Neural crest cell (in vitro differentiated cells): ENCODE measurements around the gene DHX29. TPM values are rescaled to one million over a fixed set of nuclear protein-coding genes. Genes with fewer than 3 reads are reported as not detected.
"Not testable (repeated sequence)": the region's sequence is repeated elsewhere in the genome, so short reads cannot be mapped to it uniquely, and the experiment has no call there.

ENCODE experiments used
- DNase-seq: peaks from one replicate; pipeline ENCODE4 v3.0.0; 2021; ENCODE audit warnings: low read depth, mixed read lengths, low spot score
- H3K27ac Mint-ChIP-seq: one replicate; pipeline ENCODE4 v1.8.0; 2021; ENCODE audit warnings: mild to moderate bottlenecking, mixed read lengths; ENCODE audit not compliant: unreplicated experiment
- H3K27me3 Mint-ChIP-seq: 2 replicates; pipeline ENCODE4 v1.8.0; 2021; ENCODE audit warnings: low read depth, mild to moderate bottlenecking, mixed read lengths
- H3K36me3 Mint-ChIP-seq: 2 replicates; pipeline ENCODE4 v1.8.0; 2021; ENCODE audit warnings: low read depth, mild to moderate bottlenecking, mixed read lengths
- H3K4me1 Mint-ChIP-seq: 2 replicates; pipeline ENCODE4 v1.8.0; 2021; ENCODE audit warnings: mixed read lengths
- H3K4me3 Mint-ChIP-seq: one replicate; pipeline ENCODE4 v1.8.0; 2021; ENCODE audit warnings: mild to moderate bottlenecking, mixed read lengths
- H3K9me3 Mint-ChIP-seq: 2 replicates; pipeline ENCODE4 v1.8.0; 2021; ENCODE audit warnings: mixed read lengths
- CTCF ChIP-seq: fragments of 200-600 bp; sonication (generic); conservative IDR thresholded peaks from 2 replicates; pipeline ENCODE4 v1.5.0; 2021; ENCODE audit warnings: antibody characterized with exemption, mild to moderate bottlenecking
- total RNA-seq: library from RNA; stranded (reverse); gene quantifications from 2 replicates; pipeline ENCODE4 v1.2.1, GENCODE V29; 2021

Gene DHX29
- total RNA-seq, 1 donor from 2014 or later = 29.6 TPM

GRCh38 chr5:55325621-55326020, 18.1 kb upstream of the DHX29 start:
- no peaks in the 10 kb centered on the region for H3K9me3 Mint-ChIP-seq
- no peak overlapping the region for H3K27ac Mint-ChIP-seq
- TF ChIP-seq CTCF = no peak
- H3K4me1 Mint-ChIP-seq = peaks cover 10% of the 10 kb centered on the region
- H3K4me3 Mint-ChIP-seq = no peak overlapping the region
- no peaks in the 10 kb centered on the region for H3K27me3 Mint-ChIP-seq
- peaks cover 5% of the 10 kb centered on the region for H3K36me3 Mint-ChIP-seq
- no peak for DNase-seq

GRCh38 chr5:55324815-55325418, 17.4 kb upstream of the DHX29 start:
- no peak overlapping the region for H3K27ac Mint-ChIP-seq
- no peaks in the 10 kb centered on the region for H3K27me3 Mint-ChIP-seq
- H3K9me3 Mint-ChIP-seq = no peaks in the 10 kb centered on the region
- peaks cover 10% of the 10 kb centered on the region for H3K4me1 Mint-ChIP-seq
- TF ChIP-seq CTCF = peak; percentile 71
- H3K36me3 Mint-ChIP-seq = peaks cover 2% of the 10 kb centered on the region
- H3K4me3 Mint-ChIP-seq = no peak overlapping the region
- DNase-seq = no peak

DNA sequence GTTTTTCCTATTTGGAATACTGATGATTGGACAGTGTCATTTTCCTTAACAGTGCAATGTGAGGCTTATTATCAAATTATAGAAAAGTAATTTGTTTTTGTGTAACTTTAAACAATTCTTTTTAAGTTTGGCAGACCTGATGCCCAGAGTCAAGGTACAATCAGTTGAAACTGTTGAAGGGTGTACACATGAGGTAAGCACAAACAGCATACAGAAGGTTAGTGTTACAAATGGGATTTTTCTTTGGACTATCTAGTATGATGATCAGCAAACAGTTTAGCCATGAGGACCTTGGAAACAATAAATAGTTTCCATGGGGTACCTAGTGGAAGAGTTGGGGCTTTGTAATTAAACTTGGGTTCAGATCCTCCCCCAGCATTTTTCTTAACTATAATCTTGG, 16.5 kb upstream of the DHX29 start:
- Mint-ChIP-seq H3K36me3 (peaks cover 2% of the 10 kb centered on the region), H3K27me3 (no peaks in the 10 kb centered on the region), H3K9me3 (no peaks in the 10 kb centered on the region), H3K4me3 (no peak overlapping the region), H3K4me1 (peaks cover 10% of the 10 kb centered on the region), H3K27ac (no peak overlapping the region)
- no peak for TF ChIP-seq CTCF
- DNase-seq = no peak

GRCh38 chr5:55320571-55320970, 13.1 kb upstream of the DHX29 start:
- Mint-ChIP-seq H3K9me3 (peaks cover 13% of the 10 kb centered on the region), H3K36me3 (peaks cover 28% of the 10 kb centered on the region), H3K27ac (no peak overlapping the region), H3K4me3 (no peak overlapping the region), H3K4me1 (peaks cover 4% of the 10 kb centered on the region), H3K27me3 (no peaks in the 10 kb centered on the region)
- no peak for DNase-seq
- TF ChIP-seq CTCF = no peak

DNA sequence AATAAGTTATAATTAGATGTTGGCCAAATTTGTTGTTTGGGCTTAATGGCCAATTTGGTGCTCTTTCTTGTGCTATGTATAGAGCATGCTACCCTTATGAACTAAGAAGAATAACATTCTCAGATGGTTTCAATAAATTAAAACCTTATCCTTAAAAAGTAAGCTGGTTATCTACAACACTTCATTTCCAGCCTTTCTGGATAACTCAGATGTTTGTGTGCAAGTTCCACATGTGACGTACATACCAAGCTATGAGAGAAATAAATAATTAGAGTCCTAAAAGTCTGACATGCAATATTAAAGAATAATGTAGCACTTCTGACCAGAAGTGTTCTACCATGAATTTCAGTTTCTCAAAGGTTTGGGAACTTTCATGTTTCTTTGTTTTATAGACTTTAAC, 12.0 kb upstream of the DHX29 start:
- no peak for DNase-seq
- Mint-ChIP-seq H3K36me3 (peaks cover 29% of the 10 kb centered on the region), H3K9me3 (peaks cover 13% of the 10 kb centered on the region), H3K4me3 (no peak overlapping the region), H3K27me3 (no peaks in the 10 kb centered on the region), H3K27ac (no peak overlapping the region), H3K4me1 (peaks cover 4% of the 10 kb centered on the region)
- no peak for TF ChIP-seq CTCF

DNA sequence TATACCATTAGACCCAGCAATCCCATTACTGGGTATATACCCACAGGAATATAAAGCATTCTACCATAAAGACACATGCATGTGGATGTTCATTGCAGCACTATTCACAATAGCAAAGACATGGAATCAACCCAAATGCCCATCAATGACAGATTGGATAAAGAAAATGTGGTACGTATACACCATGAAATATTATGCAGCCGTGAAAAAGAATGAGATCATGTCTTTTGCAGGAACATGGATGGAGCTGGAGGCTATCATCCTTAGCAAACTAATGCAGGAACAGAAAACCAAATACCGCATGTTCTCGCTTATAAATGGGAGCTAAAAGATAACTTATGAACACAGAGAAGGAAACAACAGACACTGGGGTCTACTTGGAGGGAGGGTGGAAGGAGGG, 10.7 kb upstream of the DHX29 start:
- Mint-ChIP-seq H3K9me3 (peaks cover 13% of the 10 kb centered on the region), H3K36me3 (peaks cover 34% of the 10 kb centered on the region)
- not testable (repeated sequence) for DNase-seq, H3K4me3 Mint-ChIP-seq, H3K27me3 Mint-ChIP-seq, H3K27ac Mint-ChIP-seq, H3K4me1 Mint-ChIP-seq
